Peyer's patch (tissue), 4 donors: ENCODE measurements around the gene FSTL5.

Experiments
- POLR2A ChIP-seq, 2 donors: fragments of 450-650 bp; IDR thresholded peaks; one replicate each; pipeline ENCODE4 v1.5.1; 2017; ENCODE audit warnings: antibody characterized with exemption in 2 of 2, mild to moderate bottlenecking in 2 of 2, moderate library complexity in 2 of 2
- TF ChIP-seq, protein P1 (sequence below), 6 experiments: fragments of 450-650 bp in 4 of 6; fragments of 200-600 bp in 2 of 6; sonication (generic) in 1 of 6; IDR thresholded peaks; one replicate each; pipeline ENCODE4 v1.5.1; 2017 to 2019; ENCODE audit warnings: antibody characterized with exemption in 6 of 6, mild to moderate bottlenecking in 3 of 6, moderate library complexity in 1 of 6

- TF ChIP-seq, protein P1, sequence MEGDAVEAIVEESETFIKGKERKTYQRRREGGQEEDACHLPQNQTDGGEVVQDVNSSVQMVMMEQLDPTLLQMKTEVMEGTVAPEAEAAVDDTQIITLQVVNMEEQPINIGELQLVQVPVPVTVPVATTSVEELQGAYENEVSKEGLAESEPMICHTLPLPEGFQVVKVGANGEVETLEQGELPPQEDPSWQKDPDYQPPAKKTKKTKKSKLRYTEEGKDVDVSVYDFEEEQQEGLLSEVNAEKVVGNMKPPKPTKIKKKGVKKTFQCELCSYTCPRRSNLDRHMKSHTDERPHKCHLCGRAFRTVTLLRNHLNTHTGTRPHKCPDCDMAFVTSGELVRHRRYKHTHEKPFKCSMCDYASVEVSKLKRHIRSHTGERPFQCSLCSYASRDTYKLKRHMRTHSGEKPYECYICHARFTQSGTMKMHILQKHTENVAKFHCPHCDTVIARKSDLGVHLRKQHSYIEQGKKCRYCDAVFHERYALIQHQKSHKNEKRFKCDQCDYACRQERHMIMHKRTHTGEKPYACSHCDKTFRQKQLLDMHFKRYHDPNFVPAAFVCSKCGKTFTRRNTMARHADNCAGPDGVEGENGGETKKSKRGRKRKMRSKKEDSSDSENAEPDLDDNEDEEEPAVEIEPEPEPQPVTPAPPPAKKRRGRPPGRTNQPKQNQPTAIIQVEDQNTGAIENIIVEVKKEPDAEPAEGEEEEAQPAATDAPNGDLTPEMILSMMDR (IDR thresholded peaks at IDR 0.05) = no peak
- no peak for TF ChIP-seq POLR2A (IDR thresholded peaks at IDR 0.05)
Measured at GRCh38 chr4:161828061-161828460, 335.7 kb downstream of the FSTL5 start.
